Upper lobe of right lung (tissue), 1 donor: ENCODE data around the gene THNSL1. TPM values are rescaled to one million over a fixed set of nuclear protein-coding genes. Genes with fewer than 3 reads are reported as not detected.

Source experiments
- ATAC-seq: fragments of 200-7000 bp; cut with Tn5 transposase; one replicate; pipeline ENCODE4 v1.9.1; 2020; ENCODE audit warnings: mild to moderate bottlenecking, moderate library complexity
- DNase-seq: peaks from one replicate; pipeline ENCODE4 v3.0.0-alpha.2; 2020
- H3K27ac ChIP-seq: fragments of 200-600 bp; one replicate; pipeline ENCODE4 v1.8.0; 2022
- H3K27me3 ChIP-seq: fragments of 200-600 bp; one replicate; pipeline ENCODE4 v1.8.0; 2022; ENCODE audit warnings: mild to moderate bottlenecking
- H3K36me3 ChIP-seq: fragments of 200-600 bp; one replicate; pipeline ENCODE4 v1.8.0; 2022
- H3K4me1 ChIP-seq: fragments of 200-600 bp; one replicate; pipeline ENCODE4 v1.8.0; 2022
- H3K4me3 ChIP-seq: fragments of 200-600 bp; one replicate; pipeline ENCODE4 v1.8.0; 2022; ENCODE audit warnings: mild to moderate bottlenecking
- H3K9me3 ChIP-seq: fragments of 200-600 bp; one replicate; pipeline ENCODE4 v1.8.0; 2022
- CTCF ChIP-seq: fragments of 200-600 bp; IDR thresholded peaks from one replicate; pipeline ENCODE4 v1.8.0; 2022; ENCODE audit warnings: antibody characterized with exemption
- intact Hi-C: fragments of 100-400 bp; cut with DNase I; formaldehyde crosslinking; loops from one replicate; pipeline ENCODE4 v1.11.0; 2022
- total RNA-seq: library from RNA; stranded (reverse); fragmentation: NEBNext Ultra II Directional; extraction: Animal tissue kit (Norgen Biotek cat#: 25700); gene quantifications from one replicate; pipeline ENCODE4 v1.2.1, GENCODE V29; 2021
- donor health status: DM: no; HTN: yes; CAD: no; lungs with severe emphysema.

Gene THNSL1
- total RNA-seq, 1 donor from 2014 or later, result 3.0 TPM

- intact Hi-C loops, result no loop called here
These were observed 45.0 kb upstream of the THNSL1 start for GRCh38 chr10:24971374-24971773.

GRCh38 chr10:24973163-24973562 is 43.2 kb upstream of the THNSL1 start:
- Histone ChIP-seq H3K27me3 (no peaks in the 10 kb centered on the region), H3K9me3 (no peaks in the 10 kb centered on the region), H3K27ac (no peak overlapping the region), H3K4me3 (no peak overlapping the region), H3K36me3 (no peaks in the 10 kb centered on the region), H3K4me1 (no peaks in the 10 kb centered on the region)
- TF ChIP-seq CTCF, result no peak
- intact Hi-C loops, result no loop called here
- DNase-seq, result no peak
- no peak for ATAC-seq

More at GRCh38 chr10:24971374-24971773, 45.0 kb upstream of the THNSL1 start:
- DNase-seq (no peak), ATAC-seq (no peak)
- Histone ChIP-seq H3K27me3 (no peaks in the 10 kb centered on the region), H3K27ac (no peak overlapping the region), H3K4me1 (no peaks in the 10 kb centered on the region), H3K4me3 (no peak overlapping the region), H3K9me3 (no peaks in the 10 kb centered on the region), H3K36me3 (no peaks in the 10 kb centered on the region)
- TF ChIP-seq CTCF, result no peak

- Histone ChIP-seq H3K27ac (no peak overlapping the region), H3K9me3 (no peaks in the 10 kb centered on the region), H3K27me3 (no peaks in the 10 kb centered on the region), H3K4me3 (no peak overlapping the region), H3K36me3 (no peaks in the 10 kb centered on the region), H3K4me1 (no peaks in the 10 kb centered on the region)
- intact Hi-C loops, result no loop called here
- DNase-seq (no peak), ATAC-seq (peak; percentile 29)
- TF ChIP-seq CTCF, result no peak
These were observed 41.4 kb upstream of the THNSL1 start for GRCh38 chr10:24974976-24975375.

- Histone ChIP-seq H3K4me3 (no peak overlapping the region), H3K9me3 (no peaks in the 10 kb centered on the region), H3K27ac (no peak overlapping the region), H3K4me1 (no peaks in the 10 kb centered on the region), H3K27me3 (no peaks in the 10 kb centered on the region), H3K36me3 (no peaks in the 10 kb centered on the region)
- no peak for DNase-seq
- TF ChIP-seq CTCF, result no peak
- no peak for ATAC-seq
- intact Hi-C loops, result no loop called here
These were observed 36.7 kb upstream of the THNSL1 start for GRCh38 chr10:24979685-24980084.

- DNase-seq (no peak), ATAC-seq (no peak)
- no peak overlapping the region for H3K27ac ChIP-seq
- intact Hi-C loops, result no loop called here
- H3K4me1 ChIP-seq, result no peaks in the 10 kb centered on the region
- no peaks in the 10 kb centered on the region for H3K36me3 ChIP-seq
- no peaks in the 10 kb centered on the region for H3K9me3 ChIP-seq
- TF ChIP-seq CTCF, result no peak
- no peak overlapping the region for H3K4me3 ChIP-seq
- H3K27me3 ChIP-seq, result no peaks in the 10 kb centered on the region
These were observed 35.2 kb upstream of the THNSL1 start for GRCh38 chr10:24981161-24981710.
